HCT116 (cell line): ENCODE data around the gene PDE4B. TPM values are rescaled to one million over a fixed set of nuclear protein-coding genes. Genes with fewer than 3 reads are reported as not detected.

ENCODE experiments used
- ATAC-seq: fragments of 200-7000 bp; cut with Tn5 transposase; 2 replicates; pipeline ENCODE4 v1.9.1; 2020; ENCODE audit warnings: mild to moderate bottlenecking, moderate library complexity
- BruUV-seq: library from RNA; stranded (reverse); fragments of 400-500 nt; replicated peaks from 2 replicates; lab custom pipeline; 2021; lab: Mats Ljungman, UMichigan
- CTCF ChIA-PET: fragments of 300-600 bp; sonication (Branson Sonifier 250); formaldehyde crosslinking; loops from one replicate; lab custom pipeline; 2021; ENCODE audit warnings: antibody characterized with exemption; lab: Charles Lee
- POLR2A ChIA-PET: fragments of 300-600, 350-600 bp; sonication (Branson Sonifier 250); formaldehyde crosslinking; loops from one replicate; lab custom pipeline; 2021; ENCODE audit warnings: antibody characterized with exemption; lab: Charles Lee
- RAD21 ChIA-PET, 2 experiments: fragments of 300-600 bp; sonication (Branson Sonifier 250); formaldehyde crosslinking; loops; one replicate each; lab custom pipeline; 2023; ENCODE audit warnings: low total read pairs in 2 of 2; ENCODE audit not compliant: uncharacterized antibody in 2 of 2, unreplicated experiment in 2 of 2, low non-redundant PET in 1 of 2; lab: Charles Lee
- DNase-seq: peaks from one replicate; pipeline ENCODE4 v3.0.0-alpha.2; 2010; ENCODE audit warnings: low read depth, low spot score
- H2AFZ ChIP-seq: fragments of 200-600 bp; shearing (Covaris generic), sonication (generic); 2 replicates; pipeline ENCODE4 v1.6.1; 2017; ENCODE audit warnings: low read depth, mixed run types, mixed read lengths, antibody characterized with exemption, low read length; ENCODE audit not compliant: poor library complexity, severe bottlenecking
- H3K27ac ChIP-seq: 2 replicates; pipeline ENCODE4 v1.5.1; 2012; ENCODE audit warnings: low read depth, low read length
- H3K27me3 ChIP-seq: fragments of 200-600 bp; sonication (generic); 2 replicates; pipeline ENCODE4 v1.6.1; 2016; ENCODE audit warnings: mixed run types, low read length, mixed read lengths; ENCODE audit not compliant: insufficient read depth
- H3K36me3 ChIP-seq, 2 experiments: fragments of 200-500 bp in 1 of 2; fragments of 200-600 bp in 1 of 2; sonication (Bioruptor generic) in 1 of 2; sonication (generic) in 1 of 2; 2 replicates each; pipeline versions ENCODE4 v1.5.1 to v1.6.1; 2014 to 2016; ENCODE audit warnings: low read length in 2 of 2, inconsistent platforms in 1 of 2, mixed read lengths in 1 of 2, mixed run types in 1 of 2; ENCODE audit not compliant: insufficient read depth in 2 of 2, control insufficient read depth in 1 of 2
- H3K4me1 ChIP-seq, 2 experiments: fragments of 200-600 bp in 1 of 2; sonication (generic) in 1 of 2; 2 replicates each; pipeline versions ENCODE4 v1.5.1 to v1.6.1; 2012 to 2017; ENCODE audit warnings: low read length in 2 of 2, inconsistent platforms in 1 of 2, mild to moderate bottlenecking in 1 of 2, mixed read lengths in 1 of 2, mixed run types in 1 of 2, moderate library complexity in 1 of 2; ENCODE audit not compliant: insufficient read depth in 2 of 2, control insufficient read depth in 1 of 2
- H3K4me2 ChIP-seq: fragments of 200-600 bp; sonication (generic); 2 replicates; pipeline ENCODE4 v1.6.1; 2017; ENCODE audit warnings: mixed run types, low read length, mixed read lengths
- H3K4me3 ChIP-seq, 2 experiments: fragments of 200-600 bp in 1 of 2; sonication (generic) in 1 of 2; replicated peaks in 1 of 2; 2 replicates each; pipeline ENCODE4 v1.5.1; 2011 to 2016; ENCODE audit warnings: low read length in 2 of 2, control low read depth in 1 of 2, low read depth in 1 of 2, mild to moderate bottlenecking in 1 of 2, mixed read lengths in 1 of 2, mixed run types in 1 of 2
- H3K79me2 ChIP-seq: fragments of 200-600 bp; sonication (generic); 2 replicates; pipeline ENCODE4 v1.6.1; 2017; ENCODE audit warnings: mild to moderate bottlenecking, mixed run types, low read length, moderate library complexity, mixed read lengths; ENCODE audit not compliant: insufficient read depth
- H3K9ac ChIP-seq: fragments of 200-600 bp; sonication (generic); 2 replicates; pipeline ENCODE4 v1.6.1; 2016; ENCODE audit warnings: low read length, mixed read lengths
- H3K9me2 ChIP-seq: fragments of 200-600 bp; sonication (generic), shearing (Covaris generic); 2 replicates; pipeline ENCODE4 v1.6.1; 2017; ENCODE audit warnings: mixed run types, mild to moderate bottlenecking, moderate library complexity; ENCODE audit not compliant: insufficient read depth
- H3K9me3 ChIP-seq, 2 experiments: fragments of 200-500 bp in 1 of 2; fragments of 200-600 bp in 1 of 2; sonication (Bioruptor generic) in 1 of 2; sonication (generic) in 1 of 2; 2 replicates each; pipeline ENCODE4 v1.6.1; 2014 to 2017; ENCODE audit warnings: low read length in 2 of 2, mixed read lengths in 2 of 2, inconsistent platforms in 1 of 2, low read depth in 1 of 2, mild to moderate bottlenecking in 1 of 2, mixed run types in 1 of 2, moderate library complexity in 1 of 2; ENCODE audit not compliant: control insufficient read depth in 1 of 2, insufficient read depth in 1 of 2
- H4K20me1 ChIP-seq: fragments of 200-600 bp; sonication (generic), shearing (Covaris generic); 2 replicates; pipeline ENCODE4 v1.6.1; 2017; ENCODE audit warnings: mixed run types, mild to moderate bottlenecking, moderate library complexity; ENCODE audit not compliant: insufficient read depth
- ATF3 ChIP-seq: IDR thresholded peaks from 2 replicates; pipeline ENCODE4 v1.6.1; 2012
- CBX3 ChIP-seq: IDR thresholded peaks from 2 replicates; pipeline ENCODE4 v1.6.1; 2012; ENCODE audit warnings: low read depth
- CEBPB ChIP-seq: IDR thresholded peaks from 2 replicates; pipeline ENCODE4 v1.6.1; 2012; ENCODE audit warnings: low read depth
- EGR1 ChIP-seq: IDR thresholded peaks from 2 replicates; pipeline ENCODE4 v1.6.1; 2012; ENCODE audit warnings: low read depth
- ELF1 ChIP-seq: IDR thresholded peaks from 2 replicates; pipeline ENCODE4 v1.6.1; 2012; ENCODE audit warnings: low read depth, borderline replicate concordance
- EZH2 ChIP-seq: fragments of 200-600 bp; sonication (generic); IDR thresholded peaks from 2 replicates; pipeline ENCODE4 v1.6.1; 2017; ENCODE audit warnings: antibody characterized with exemption, mixed run types
- EZH2phosphoT487 ChIP-seq: fragments of 200-600 bp; IDR thresholded peaks from 2 replicates; pipeline ENCODE4 v1.6.1; 2018; ENCODE audit warnings: antibody characterized with exemption, borderline replicate concordance
- FOSL1 ChIP-seq: IDR thresholded peaks from 2 replicates; pipeline ENCODE4 v1.6.1; 2012; ENCODE audit warnings: low read depth
- JUND ChIP-seq: IDR thresholded peaks from 2 replicates; pipeline ENCODE4 v1.6.1; 2012
- MAX ChIP-seq: IDR thresholded peaks from 2 replicates; pipeline ENCODE4 v1.6.1; 2012
- POLR2A ChIP-seq: IDR thresholded peaks from 2 replicates; pipeline ENCODE4 v1.7.0; 2011; ENCODE audit warnings: borderline replicate concordance; ENCODE audit not compliant: insufficient read depth, insufficient read length; ENCODE audit errors: extremely low read depth
- POLR2AphosphoS5 ChIP-seq: IDR thresholded peaks from 2 replicates; pipeline ENCODE4 v1.6.1; 2011; ENCODE audit warnings: mild to moderate bottlenecking, low read depth, low read length, moderate library complexity
- RAD21 ChIP-seq: IDR thresholded peaks from 2 replicates; pipeline ENCODE4 v1.6.1; 2012; ENCODE audit warnings: low read depth, mild to moderate bottlenecking
- REST ChIP-seq: IDR thresholded peaks from 2 replicates; pipeline ENCODE4 v1.6.1; 2012; ENCODE audit warnings: low read depth
- SIN3A ChIP-seq: IDR thresholded peaks from 2 replicates; pipeline ENCODE4 v1.6.1; 2012; ENCODE audit warnings: low read depth
- SP1 ChIP-seq: IDR thresholded peaks from 2 replicates; pipeline ENCODE4 v1.6.1; 2012; ENCODE audit warnings: low read depth
- TCF7L2 ChIP-seq: IDR thresholded peaks from 2 replicates; pipeline ENCODE4 v1.7.0; 2011; ENCODE audit warnings: borderline replicate concordance, inconsistent platforms; ENCODE audit not compliant: insufficient read depth, insufficient read length; ENCODE audit errors: extremely low read depth
- YY1 ChIP-seq: IDR thresholded peaks from 2 replicates; pipeline ENCODE4 v1.6.1; 2011; ENCODE audit warnings: low read length, low read depth, moderate library complexity, mild to moderate bottlenecking; ENCODE audit not compliant: insufficient replicate concordance; ENCODE audit errors: extremely low read depth
- ZBTB33 ChIP-seq: IDR thresholded peaks from 2 replicates; pipeline ENCODE4 v1.6.1; 2011; ENCODE audit warnings: mild to moderate bottlenecking, low read length, moderate library complexity; ENCODE audit not compliant: insufficient replicate concordance; ENCODE audit errors: extremely low read depth
- ZFX ChIP-seq: fragments of 450-650 bp; IDR thresholded peaks from 2 replicates; pipeline ENCODE4 v1.6.1; 2017
- intact Hi-C: fragments of 100-400 bp; cut with micrococcal nuclease; formaldehyde crosslinking; loops from 2 replicates; pipeline ENCODE4 v1.10.0; 2022
- total RNA-seq: library from RNA; stranded (reverse); gene quantifications from one replicate; pipeline ENCODE4 v1.2.1, GENCODE V29; 2021; ENCODE audit not compliant: unreplicated experiment

The PDE4B gene
- total RNA-seq, 1 experiment from 2014 or later = 76.9 TPM

- no peaks in the 10 kb centered on the region for H3K4me1 ChIP-seq
- CTCF ChIA-PET = no interaction called here
- no peak for TF ChIP-seq POLR2AphosphoS5
- no peak for TF ChIP-seq RAD21
- TF ChIP-seq MAX = no peak
- no peak for TF ChIP-seq EGR1
- TF ChIP-seq YY1 = no peak
- TF ChIP-seq JUND = no peak
- TF ChIP-seq TCF7L2 = no peak
- no peak for TF ChIP-seq CEBPB
- no peak for TF ChIP-seq SP1
- TF ChIP-seq EZH2phosphoT487 = no peak
- no peak for TF ChIP-seq ATF3
- no peak for TF ChIP-seq EZH2
- no peak for TF ChIP-seq FOSL1
- TF ChIP-seq REST = no peak
- TF ChIP-seq ELF1 = no peak
- no peak for TF ChIP-seq ZBTB33
- TF ChIP-seq ZFX = no peak
- no peak for TF ChIP-seq CBX3
- TF ChIP-seq SIN3A = no peak
- no peak for TF ChIP-seq POLR2A
- intact Hi-C loops = no loop called here
- no peaks in the 10 kb centered on the region for H3K27me3 ChIP-seq
- ATAC-seq (no peak), DNase-seq (no peak)
- H3K4me3 ChIP-seq = no peak overlapping the region
- H3K27ac ChIP-seq = no peak overlapping the region
- peaks cover 0 to 6% of the 10 kb centered on the region in 2 experiments; a peak in 1 of 4 replicates for H3K9me3 ChIP-seq
- no TSS peak for BruUV-seq
- H3K36me3 ChIP-seq = no peaks in the 10 kb centered on the region
- H3K9ac ChIP-seq = no peak overlapping the region
- no peaks in the 10 kb centered on the region; the same call in 1 of the 2 replicates for H3K9me2 ChIP-seq
- no peak overlapping the region for H2AFZ ChIP-seq
- no peaks in the 10 kb centered on the region for H3K79me2 ChIP-seq
- H3K4me2 ChIP-seq = no peak overlapping the region
- RAD21 ChIA-PET = no interaction called here
- no peaks in the 10 kb centered on the region for H4K20me1 ChIP-seq
- POLR2A ChIA-PET = no interaction called here
Measured at GRCh38 chr1:65980237-65980636, 187.5 kb downstream of the PDE4B start.
